ENCODE data around the gene PDE1A. TPM values are rescaled to one million over a fixed set of nuclear protein-coding genes. Genes with fewer than 3 reads are reported as not detected.

PDE1A gene
- 0.13 and 0.53 TPM in 2 replicates for total RNA-seq

- Histone ChIP-seq H3K27me3 (ENCODE audit: control insufficient read depth, insufficient read depth, low read length) (no peaks in the 10 kb centered on the region), H3K36me3 (ENCODE audit: control insufficient read depth, insufficient read depth, low read length) (no peaks in the 10 kb centered on the region), H3K4me3 (ENCODE audit: low read depth, low read length) (no peak within 1 kb of the TSS)
- FAIRE-seq: no peak
- no peak for TF ChIP-seq CTCF (IDR thresholded peaks at IDR 0.05; ENCODE audit: insufficient read depth, low read length, severe bottlenecking)
- DNase-seq (ENCODE audit: low read depth): no peak
These were observed at the start of gene PDE1A for GRCh38 chr2:182426918-182427240. Gene PDE1A, minus strand, starts transcription at chr2:182427036.

GRCh38 chr2:182473635-182474034, 46.8 kb upstream of the PDE1A start:
- Histone ChIP-seq H3K4me3 (ENCODE audit: low read depth, low read length) (no peak overlapping the region), H3K27me3 (ENCODE audit: control insufficient read depth, insufficient read depth, low read length) (no peaks in the 10 kb centered on the region), H3K36me3 (ENCODE audit: control insufficient read depth, insufficient read depth, low read length) (no peaks in the 10 kb centered on the region)
- DNase-seq (ENCODE audit: low read depth) (no peak), FAIRE-seq (no peak)
- no peak for TF ChIP-seq CTCF (IDR thresholded peaks at IDR 0.05; ENCODE audit: insufficient read depth, low read length, severe bottlenecking)

- FAIRE-seq: no peak
- H3K36me3 ChIP-seq (ENCODE audit: control insufficient read depth, insufficient read depth, low read length): no peaks in the 10 kb centered on the region
- DNase-seq (ENCODE audit: low read depth): no peak
- H3K4me3 ChIP-seq (ENCODE audit: low read depth, low read length): no peak overlapping the region
- no peak for TF ChIP-seq CTCF (IDR thresholded peaks at IDR 0.05; ENCODE audit: insufficient read depth, low read length, severe bottlenecking)
- no peaks in the 10 kb centered on the region for H3K27me3 ChIP-seq (ENCODE audit: control insufficient read depth, insufficient read depth, low read length)
These were observed 36.9 kb upstream of the PDE1A start for GRCh38 chr2:182463760-182464159.

- Histone ChIP-seq H3K27me3 (ENCODE audit: control insufficient read depth, insufficient read depth, low read length) (no peaks in the 10 kb centered on the region), H3K36me3 (ENCODE audit: control insufficient read depth, insufficient read depth, low read length) (no peaks in the 10 kb centered on the region), H3K4me3 (ENCODE audit: low read depth, low read length) (no peak overlapping the region)
- no peak for TF ChIP-seq CTCF (IDR thresholded peaks at IDR 0.05; ENCODE audit: insufficient read depth, low read length, severe bottlenecking)
- DNase-seq (ENCODE audit: low read depth): no peak
- no peak for FAIRE-seq
These were observed 29.9 kb upstream of the PDE1A start for GRCh38 chr2:182456784-182457183.

- H3K4me3 ChIP-seq (ENCODE audit: low read depth, low read length): no peak overlapping the region
- FAIRE-seq: no peak
- no peaks in the 10 kb centered on the region for H3K27me3 ChIP-seq (ENCODE audit: control insufficient read depth, insufficient read depth, low read length)
- no peak for DNase-seq (ENCODE audit: low read depth)
- TF ChIP-seq CTCF (IDR thresholded peaks at IDR 0.05; ENCODE audit: insufficient read depth, low read length, severe bottlenecking): no peak
- H3K36me3 ChIP-seq (ENCODE audit: control insufficient read depth, insufficient read depth, low read length): no peaks in the 10 kb centered on the region
These were observed 25.7 kb upstream of the PDE1A start for GRCh38 chr2:182452456-182452990.

- H3K27me3 ChIP-seq (ENCODE audit: control insufficient read depth, insufficient read depth, low read length): no peaks in the 10 kb centered on the region
- H3K4me3 ChIP-seq (ENCODE audit: low read depth, low read length): no peak overlapping the region
- TF ChIP-seq CTCF (IDR thresholded peaks at IDR 0.05; ENCODE audit: insufficient read depth, low read length, severe bottlenecking): no peak
- no peaks in the 10 kb centered on the region for H3K36me3 ChIP-seq (ENCODE audit: control insufficient read depth, insufficient read depth, low read length)
- FAIRE-seq (no peak), DNase-seq (ENCODE audit: low read depth) (no peak)
These were observed 21.5 kb upstream of the PDE1A start for GRCh38 chr2:182448371-182448770.

All from bronchial epithelial cell (primary cell).